Measurements from ENCODE around the gene CHTF8.

CHTF8 gene

DNA sequence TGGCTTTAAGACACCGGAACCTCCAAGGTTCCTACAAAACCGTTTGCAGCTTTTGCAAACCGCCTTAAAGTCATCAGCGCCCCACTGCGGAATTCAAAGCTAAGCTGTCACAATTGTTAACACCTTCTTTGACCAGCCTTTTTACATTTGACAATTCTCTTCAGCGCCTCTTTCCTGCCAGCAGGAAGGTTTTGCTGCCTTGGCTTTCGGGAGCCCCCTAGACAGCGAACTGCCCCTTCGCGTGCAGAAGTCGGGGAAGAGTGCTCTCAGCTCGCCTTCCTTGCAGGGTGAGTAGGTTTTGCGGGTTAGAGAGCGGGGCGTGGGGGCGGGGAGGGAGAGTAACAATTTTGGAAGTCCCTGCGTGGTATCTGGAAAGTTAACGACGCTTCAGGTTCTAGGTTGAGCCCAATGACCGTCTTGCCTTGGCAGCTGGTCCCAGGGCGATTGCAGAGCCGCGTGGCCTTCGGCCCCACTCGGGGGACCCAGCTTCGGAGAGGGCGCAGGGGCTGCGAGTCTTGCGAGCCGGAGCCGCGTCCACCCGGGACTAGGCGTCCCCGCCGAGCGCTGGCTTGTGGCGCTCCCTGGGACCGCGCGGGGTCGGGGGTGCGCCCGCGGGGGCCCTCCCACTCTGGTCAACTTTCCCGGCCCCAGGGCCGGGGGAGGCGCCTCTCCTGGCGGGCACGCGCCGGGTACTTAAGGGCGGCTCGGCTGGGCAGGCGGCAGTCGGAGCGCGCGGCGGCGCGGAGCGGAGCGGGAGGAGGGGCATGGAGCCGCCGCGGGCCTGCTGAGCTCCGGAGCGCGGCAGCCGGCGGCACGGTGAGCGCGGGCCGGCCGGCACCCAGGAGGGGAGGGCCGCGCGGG is 26.7 kb downstream of the CHTF8 start, which contains the start of gene HAS3 (continued):
- TF ChIP-seq, protein P1, sequence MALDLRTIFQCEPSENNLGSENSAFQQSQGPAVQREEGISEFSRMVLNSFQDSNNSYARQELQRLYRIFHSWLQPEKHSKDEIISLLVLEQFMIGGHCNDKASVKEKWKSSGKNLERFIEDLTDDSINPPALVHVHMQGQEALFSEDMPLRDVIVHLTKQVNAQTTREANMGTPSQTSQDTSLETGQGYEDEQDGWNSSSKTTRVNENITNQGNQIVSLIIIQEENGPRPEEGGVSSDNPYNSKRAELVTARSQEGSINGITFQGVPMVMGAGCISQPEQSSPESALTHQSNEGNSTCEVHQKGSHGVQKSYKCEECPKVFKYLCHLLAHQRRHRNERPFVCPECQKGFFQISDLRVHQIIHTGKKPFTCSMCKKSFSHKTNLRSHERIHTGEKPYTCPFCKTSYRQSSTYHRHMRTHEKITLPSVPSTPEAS (tag by site-specific recombination; IDR thresholded peaks at IDR 0.05), result no peak
- TF ChIP-seq ZNF138 (tag by site-specific recombination; IDR thresholded peaks at IDR 0.05; ENCODE audit: borderline replicate concordance) (no peak), ZNF423 (tag by site-specific recombination; IDR thresholded peaks at IDR 0.05) (no peak), ZNF555 (tag by site-specific recombination; conservative IDR thresholded peaks at IDR 0.05) (no peak), ZNF514 (tag by site-specific recombination; IDR thresholded peaks at IDR 0.05) (no peak), ZNF785 (tag by site-specific recombination; IDR thresholded peaks at IDR 0.05) (no peak), TCF7L2 (IDR thresholded peaks at IDR 0.05; ENCODE audit: borderline replicate concordance, low read depth, low read length) (no peak), ZNF658 (tag by site-specific recombination; IDR thresholded peaks at IDR 0.05) (no peak), ZNF664 (tag by site-specific recombination; IDR thresholded peaks at IDR 0.05) (no peak), ZBTB48 (tag by site-specific recombination; IDR thresholded peaks at IDR 0.05) (peak; percentile 46; the same call in 1 of the 2 replicates), ZNF24 (tag by site-specific recombination; IDR thresholded peaks at IDR 0.05) (no peak), GFI1B (tag by site-specific recombination; IDR thresholded peaks at IDR 0.05) (no peak), SCRT1 (tag by site-specific recombination; IDR thresholded peaks at IDR 0.05; ENCODE audit: borderline replicate concordance) (no peak), ZNF768 (tag by site-specific recombination; IDR thresholded peaks at IDR 0.05) (no peak), ZNF544 (tag by site-specific recombination; IDR thresholded peaks at IDR 0.05) (no peak), GLIS1 (tag by site-specific recombination; IDR thresholded peaks at IDR 0.05) (0 out of 2 replicates have a peak, but pooled peaks have one; percentile 24), ZNF548 (tag by site-specific recombination; IDR thresholded peaks at IDR 0.05) (no peak), ZXDB (tag by site-specific recombination; IDR thresholded peaks at IDR 0.05) (peak; percentile 56; the same call in 1 of the 2 replicates), ZNF2 (tag by site-specific recombination; IDR thresholded peaks at IDR 0.05) (no peak), ZNF529 (tag by site-specific recombination; IDR thresholded peaks at IDR 0.05; ENCODE audit: insufficient replicate concordance) (no peak), SETDB1 (IDR thresholded peaks at IDR 0.05; ENCODE audit: insufficient read length, low read length) (no peak), BCL11A (tag by site-specific recombination; IDR thresholded peaks at IDR 0.05; ENCODE audit: low read depth) (no peak), ZNF175 (tag by site-specific recombination; IDR thresholded peaks at IDR 0.05) (no peak), ZNF335 (tag by site-specific recombination; conservative IDR thresholded peaks at IDR 0.05) (peak; percentile 67), ZNF791 (tag by site-specific recombination; IDR thresholded peaks at IDR 0.05) (0 out of 2 replicates have a peak, but pooled peaks have one; percentile 31)
- TF ChIP-seq, protein P2, sequence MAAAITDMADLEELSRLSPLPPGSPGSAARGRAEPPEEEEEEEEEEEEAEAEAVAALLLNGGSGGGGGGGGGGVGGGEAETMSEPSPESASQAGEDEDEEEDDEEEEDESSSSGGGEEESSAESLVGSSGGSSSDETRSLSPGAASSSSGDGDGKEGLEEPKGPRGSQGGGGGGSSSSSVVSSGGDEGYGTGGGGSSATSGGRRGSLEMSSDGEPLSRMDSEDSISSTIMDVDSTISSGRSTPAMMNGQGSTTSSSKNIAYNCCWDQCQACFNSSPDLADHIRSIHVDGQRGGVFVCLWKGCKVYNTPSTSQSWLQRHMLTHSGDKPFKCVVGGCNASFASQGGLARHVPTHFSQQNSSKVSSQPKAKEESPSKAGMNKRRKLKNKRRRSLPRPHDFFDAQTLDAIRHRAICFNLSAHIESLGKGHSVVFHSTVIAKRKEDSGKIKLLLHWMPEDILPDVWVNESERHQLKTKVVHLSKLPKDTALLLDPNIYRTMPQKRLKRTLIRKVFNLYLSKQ (tag by site-specific recombination; IDR thresholded peaks at IDR 0.05; ENCODE audit: borderline replicate concordance), result no peak
- TF ChIP-seq, protein P3, sequence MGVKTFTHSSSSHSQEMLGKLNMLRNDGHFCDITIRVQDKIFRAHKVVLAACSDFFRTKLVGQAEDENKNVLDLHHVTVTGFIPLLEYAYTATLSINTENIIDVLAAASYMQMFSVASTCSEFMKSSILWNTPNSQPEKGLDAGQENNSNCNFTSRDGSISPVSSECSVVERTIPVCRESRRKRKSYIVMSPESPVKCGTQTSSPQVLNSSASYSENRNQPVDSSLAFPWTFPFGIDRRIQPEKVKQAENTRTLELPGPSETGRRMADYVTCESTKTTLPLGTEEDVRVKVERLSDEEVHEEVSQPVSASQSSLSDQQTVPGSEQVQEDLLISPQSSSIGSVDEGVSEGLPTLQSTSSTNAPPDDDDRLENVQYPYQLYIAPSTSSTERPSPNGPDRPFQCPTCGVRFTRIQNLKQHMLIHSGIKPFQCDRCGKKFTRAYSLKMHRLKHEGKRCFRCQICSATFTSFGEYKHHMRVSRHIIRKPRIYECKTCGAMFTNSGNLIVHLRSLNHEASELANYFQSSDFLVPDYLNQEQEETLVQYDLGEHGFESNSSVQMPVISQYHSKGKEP (tag by site-specific recombination; IDR thresholded peaks at IDR 0.05), result no peak
- TF ChIP-seq, protein P4, sequence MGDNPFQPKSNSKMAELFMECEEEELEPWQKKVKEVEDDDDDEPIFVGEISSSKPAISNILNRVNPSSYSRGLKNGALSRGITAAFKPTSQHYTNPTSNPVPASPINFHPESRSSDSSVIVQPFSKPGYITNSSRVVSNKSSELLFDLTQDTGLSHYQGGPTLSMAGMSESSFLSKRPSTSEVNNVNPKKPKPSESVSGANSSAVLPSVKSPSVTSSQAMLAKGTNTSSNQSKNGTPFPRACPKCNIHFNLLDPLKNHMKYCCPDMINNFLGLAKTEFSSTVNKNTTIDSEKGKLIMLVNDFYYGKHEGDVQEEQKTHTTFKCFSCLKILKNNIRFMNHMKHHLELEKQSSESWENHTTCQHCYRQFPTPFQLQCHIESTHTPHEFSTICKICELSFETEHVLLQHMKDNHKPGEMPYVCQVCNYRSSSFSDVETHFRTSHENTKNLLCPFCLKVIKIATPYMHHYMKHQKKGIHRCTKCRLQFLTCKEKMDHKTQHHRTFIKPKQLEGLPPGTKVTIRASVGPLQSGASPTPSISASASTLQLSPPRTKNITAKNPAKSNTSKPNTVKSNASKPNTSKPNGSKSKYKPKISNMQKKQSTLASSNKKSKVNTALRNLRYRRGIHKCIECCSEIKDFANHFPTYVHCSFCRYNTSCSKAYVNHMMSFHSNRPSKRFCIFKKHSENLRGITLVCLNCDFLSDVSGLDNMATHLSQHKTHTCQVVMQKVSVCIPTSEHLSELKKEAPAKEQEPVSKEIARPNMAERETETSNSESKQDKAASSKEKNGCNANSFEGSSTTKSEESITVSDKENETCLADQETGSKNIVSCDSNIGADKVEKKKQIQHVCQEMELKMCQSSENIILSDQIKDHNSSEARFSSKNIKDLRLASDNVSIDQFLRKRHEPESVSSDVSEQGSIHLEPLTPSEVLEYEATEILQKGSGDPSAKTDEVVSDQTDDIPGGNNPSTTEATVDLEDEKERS (tag by site-specific recombination; IDR thresholded peaks at IDR 0.05), result no peak
- TF ChIP-seq, protein P5, sequence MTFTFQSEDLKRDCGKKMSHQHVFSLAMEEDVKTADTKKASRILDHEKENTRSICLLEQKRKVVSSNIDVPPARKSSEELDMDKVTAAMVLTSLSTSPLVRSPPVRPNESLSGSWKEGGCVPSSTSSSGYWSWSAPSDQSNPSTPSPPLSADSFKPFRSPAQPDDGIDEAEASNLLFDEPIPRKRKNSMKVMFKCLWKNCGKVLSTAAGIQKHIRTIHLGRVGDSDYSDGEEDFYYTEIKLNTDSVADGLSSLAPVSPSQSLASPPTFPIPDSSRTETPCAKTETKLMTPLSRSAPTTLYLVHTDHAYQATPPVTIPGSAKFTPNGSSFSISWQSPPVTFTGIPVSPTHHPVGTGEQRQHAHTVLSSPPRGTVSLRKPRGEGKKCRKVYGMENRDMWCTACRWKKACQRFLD (tag by site-specific recombination; IDR thresholded peaks at IDR 0.05), result no peak
- TF ChIP-seq, protein P6, sequence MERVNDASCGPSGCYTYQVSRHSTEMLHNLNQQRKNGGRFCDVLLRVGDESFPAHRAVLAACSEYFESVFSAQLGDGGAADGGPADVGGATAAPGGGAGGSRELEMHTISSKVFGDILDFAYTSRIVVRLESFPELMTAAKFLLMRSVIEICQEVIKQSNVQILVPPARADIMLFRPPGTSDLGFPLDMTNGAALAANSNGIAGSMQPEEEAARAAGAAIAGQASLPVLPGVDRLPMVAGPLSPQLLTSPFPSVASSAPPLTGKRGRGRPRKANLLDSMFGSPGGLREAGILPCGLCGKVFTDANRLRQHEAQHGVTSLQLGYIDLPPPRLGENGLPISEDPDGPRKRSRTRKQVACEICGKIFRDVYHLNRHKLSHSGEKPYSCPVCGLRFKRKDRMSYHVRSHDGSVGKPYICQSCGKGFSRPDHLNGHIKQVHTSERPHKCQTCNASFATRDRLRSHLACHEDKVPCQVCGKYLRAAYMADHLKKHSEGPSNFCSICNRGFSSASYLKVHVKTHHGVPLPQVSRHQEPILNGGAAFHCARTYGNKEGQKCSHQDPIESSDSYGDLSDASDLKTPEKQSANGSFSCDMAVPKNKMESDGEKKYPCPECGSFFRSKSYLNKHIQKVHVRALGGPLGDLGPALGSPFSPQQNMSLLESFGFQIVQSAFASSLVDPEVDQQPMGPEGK (tag by site-specific recombination; IDR thresholded peaks at IDR 0.05), result peak; percentile 54

Data from HEK293 (cell line).